Measurements from ENCODE around the gene CRNKL1.
"Not testable (repeated sequence)": the region's sequence is repeated elsewhere in the genome, so short reads cannot be mapped to it uniquely, and the experiment has no call there.

Gene CRNKL1

GRCh38 chr20:20003955-20004322, 48.3 kb downstream of the CRNKL1 start:
- not testable (repeated sequence) for DNase-seq

DNA sequence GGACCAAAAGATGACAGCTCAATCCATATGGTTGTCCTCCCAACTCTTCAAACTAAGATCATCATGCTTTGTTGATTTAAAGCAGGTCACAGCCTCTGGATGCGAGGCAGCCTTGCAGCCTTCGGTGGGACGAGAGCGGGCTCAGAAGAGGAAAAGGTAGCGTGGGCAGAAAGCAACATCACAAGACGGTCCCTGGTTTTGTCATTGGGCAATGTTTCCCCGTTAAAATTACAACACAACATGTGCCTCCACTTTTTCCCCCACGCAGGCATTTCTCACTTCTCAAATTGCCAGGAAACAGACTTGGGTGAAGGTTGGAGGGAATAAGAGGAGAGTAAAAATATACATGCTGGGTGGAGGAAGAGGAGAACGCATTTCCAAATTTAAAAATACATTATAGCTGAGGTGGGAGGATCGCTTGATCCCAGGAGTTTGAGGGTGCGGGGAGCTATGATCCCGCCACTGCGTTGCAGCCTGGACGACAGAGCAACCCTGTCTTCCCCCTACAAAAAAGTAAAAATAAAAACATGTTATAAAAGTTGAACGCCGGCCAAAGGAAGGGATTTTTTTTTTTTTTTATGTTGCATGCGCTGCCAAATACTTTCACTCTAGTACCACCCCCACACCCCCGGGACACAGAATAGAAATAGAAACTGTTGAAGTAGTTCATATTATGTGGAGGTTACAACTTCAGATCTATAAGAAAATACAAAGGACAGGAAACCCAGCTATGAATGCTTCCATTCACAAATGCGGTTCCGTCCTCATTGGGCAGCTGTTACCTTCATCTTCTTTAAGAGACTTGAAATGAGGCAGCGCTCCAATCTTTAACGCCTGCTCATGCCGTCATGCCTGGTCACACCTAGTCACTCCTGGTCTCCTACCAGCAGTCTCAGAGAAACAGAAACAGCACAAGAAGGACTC, 49.0 kb downstream of the CRNKL1 start:
- no peak for DNase-seq

GRCh38 chr20:20002101-20002998, 49.9 kb downstream of the CRNKL1 start:
- no peak for DNase-seq

DNA sequence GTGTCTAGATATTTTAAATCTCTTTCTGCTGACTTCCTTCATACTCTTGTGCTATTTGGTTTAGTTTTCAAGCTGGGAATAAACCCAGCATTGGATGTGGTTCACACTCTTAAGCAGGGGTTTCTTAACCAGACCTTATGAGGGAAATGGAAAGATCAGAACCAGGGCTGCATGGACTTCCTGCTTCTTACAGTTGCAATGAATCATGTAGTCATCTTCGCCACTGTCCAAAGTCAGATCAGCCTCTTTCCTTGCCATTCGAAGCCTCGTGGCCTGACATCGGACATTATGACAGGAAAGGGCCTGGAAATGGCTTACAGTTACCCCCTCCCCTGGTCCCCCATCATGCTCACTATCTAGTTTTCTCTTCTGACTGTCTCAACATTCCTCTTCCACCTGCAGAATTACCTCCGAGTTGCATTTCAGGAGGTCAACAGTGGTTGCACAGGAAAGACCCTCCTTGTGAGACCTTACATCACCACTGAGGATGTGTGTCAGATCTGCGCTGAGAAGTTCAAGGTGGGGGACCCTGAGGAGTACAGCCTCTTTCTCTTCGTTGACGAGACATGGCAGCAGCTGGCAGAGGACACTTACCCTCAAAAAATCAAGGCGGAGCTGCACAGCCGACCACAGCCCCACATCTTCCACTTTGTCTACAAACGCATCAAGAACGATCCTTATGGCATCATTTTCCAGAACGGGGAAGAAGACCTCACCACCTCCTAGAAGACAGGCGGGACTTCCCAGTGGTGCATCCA, 51.9 kb downstream of the CRNKL1 start:
- DNase-seq: no peak

GRCh38 chr20:19998990-19999705, 53.1 kb downstream of the CRNKL1 start:
- no peak for DNase-seq

DNA sequence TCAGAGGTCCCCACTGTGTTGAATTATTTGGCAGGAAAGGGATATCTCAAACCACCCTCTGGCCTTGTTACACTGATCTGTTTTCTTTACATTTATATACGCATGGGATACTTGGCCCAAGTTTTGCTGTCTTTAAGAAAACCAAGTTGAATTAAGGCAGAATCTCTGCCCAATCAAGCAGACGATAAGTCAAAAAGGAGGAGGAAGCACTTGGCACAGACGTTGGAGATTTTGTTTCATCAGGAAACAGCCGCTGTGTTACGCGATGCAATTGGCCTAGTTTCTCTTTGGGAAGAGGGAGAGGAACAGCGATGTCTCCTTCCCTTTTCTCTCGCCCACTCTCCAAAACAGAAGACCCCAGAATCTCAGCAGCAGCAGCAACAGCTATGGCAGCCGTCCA, 55.3 kb downstream of the CRNKL1 start:
- peak in 1 of 2 donors; percentile 12 for DNase-seq

- DNase-seq: no peak
Observed at GRCh38 chr20:19996222-19996621, 56.0 kb downstream of the CRNKL1 start.

GRCh38 chr20:19995220-19995863, 56.9 kb downstream of the CRNKL1 start:
- DNase-seq: peak in 1 of 2 donors; percentile 44

DNA sequence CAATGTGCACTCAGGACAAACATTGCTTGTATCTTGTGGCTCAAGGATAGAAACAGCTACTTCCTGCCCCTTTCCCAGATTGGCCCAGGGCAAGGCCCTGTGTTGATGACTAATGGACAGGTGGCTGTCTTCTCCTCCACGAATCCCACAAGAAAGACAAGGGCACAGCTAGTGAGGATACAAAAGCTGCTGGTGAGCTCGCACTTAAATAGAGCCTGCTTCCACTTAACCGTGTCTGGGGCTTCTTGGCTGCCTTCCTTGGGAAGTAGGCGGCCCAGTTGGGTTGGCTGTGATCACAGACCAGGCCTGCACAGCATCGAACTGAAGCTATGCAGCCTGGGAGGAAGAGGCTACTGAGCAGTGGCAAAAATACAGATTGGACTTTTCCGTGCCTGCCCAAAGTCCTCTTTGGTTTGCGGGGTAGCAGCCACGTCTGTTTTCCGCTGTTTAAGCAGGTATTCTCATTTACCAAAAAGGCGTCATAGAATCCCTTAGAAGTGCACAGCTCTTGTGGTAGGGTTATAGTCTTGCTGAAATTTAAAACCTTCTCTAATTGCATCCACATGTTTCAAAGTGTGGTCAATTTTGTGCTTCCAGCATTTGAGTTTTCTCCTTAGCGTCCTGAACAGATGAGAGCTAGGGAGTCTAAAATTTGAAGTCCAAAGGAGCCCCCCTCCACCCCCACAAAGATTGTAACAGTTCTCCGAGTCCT, 58.2 kb downstream of the CRNKL1 start:
- no peak for DNase-seq

- DNase-seq: no peak
Observed at GRCh38 chr20:19992996-19993908, 59.0 kb downstream of the CRNKL1 start.

- DNase-seq: no peak
Observed at GRCh38 chr20:19991854-19992253, 60.4 kb downstream of the CRNKL1 start.

- DNase-seq: no peak
Observed at GRCh38 chr20:19991308-19991707, 61.0 kb downstream of the CRNKL1 start.

- no peak for DNase-seq
Observed at GRCh38 chr20:19990850-19991249, 61.4 kb downstream of the CRNKL1 start.

DNA sequence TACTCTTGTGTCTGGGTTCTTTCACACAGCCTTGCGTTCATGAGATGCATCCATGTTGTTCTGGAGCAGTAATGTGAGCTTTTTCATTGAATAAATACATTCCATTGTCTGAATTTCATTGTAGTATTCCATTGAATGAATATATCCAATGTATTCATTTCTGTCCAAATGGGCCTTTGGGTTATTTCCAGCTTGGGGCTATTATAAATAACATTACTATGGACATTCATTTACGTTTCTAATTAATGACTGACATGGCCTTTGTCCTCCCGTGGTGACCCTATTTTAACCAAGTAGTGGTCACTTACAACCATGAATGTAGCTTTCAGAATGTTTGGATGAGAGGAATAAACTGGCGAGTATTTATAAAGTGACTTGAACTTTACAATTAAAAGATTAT, 65.2 kb downstream of the CRNKL1 start:
- no peak for DNase-seq

DNA sequence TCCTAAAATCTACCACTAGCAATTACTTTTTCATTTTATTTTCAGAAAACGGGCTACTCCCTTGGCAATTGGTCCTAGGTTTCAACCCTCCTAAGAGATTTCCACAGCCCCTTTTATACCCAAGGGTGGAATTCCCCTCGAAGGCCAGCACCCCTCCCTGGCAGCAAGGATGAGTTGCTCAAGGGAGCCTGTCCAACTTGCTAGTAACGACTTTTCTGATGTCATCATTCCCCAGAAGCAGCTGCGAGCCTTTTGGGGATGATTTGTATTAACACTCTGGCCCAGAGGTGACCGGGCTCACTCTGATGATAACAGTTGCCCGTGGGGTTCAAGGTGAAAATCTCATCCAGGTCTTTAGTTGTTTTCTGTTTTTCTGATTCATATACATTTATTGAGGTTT, 65.8 kb downstream of the CRNKL1 start:
- no peak for DNase-seq
